ENCODE results near the gene CRKL. TPM values are rescaled to one million over a fixed set of nuclear protein-coding genes. Genes with fewer than 3 reads are reported as not detected.

Gene CRKL
- total RNA-seq, 1 donor from 2014 or later, result 59.5 TPM

DNA sequence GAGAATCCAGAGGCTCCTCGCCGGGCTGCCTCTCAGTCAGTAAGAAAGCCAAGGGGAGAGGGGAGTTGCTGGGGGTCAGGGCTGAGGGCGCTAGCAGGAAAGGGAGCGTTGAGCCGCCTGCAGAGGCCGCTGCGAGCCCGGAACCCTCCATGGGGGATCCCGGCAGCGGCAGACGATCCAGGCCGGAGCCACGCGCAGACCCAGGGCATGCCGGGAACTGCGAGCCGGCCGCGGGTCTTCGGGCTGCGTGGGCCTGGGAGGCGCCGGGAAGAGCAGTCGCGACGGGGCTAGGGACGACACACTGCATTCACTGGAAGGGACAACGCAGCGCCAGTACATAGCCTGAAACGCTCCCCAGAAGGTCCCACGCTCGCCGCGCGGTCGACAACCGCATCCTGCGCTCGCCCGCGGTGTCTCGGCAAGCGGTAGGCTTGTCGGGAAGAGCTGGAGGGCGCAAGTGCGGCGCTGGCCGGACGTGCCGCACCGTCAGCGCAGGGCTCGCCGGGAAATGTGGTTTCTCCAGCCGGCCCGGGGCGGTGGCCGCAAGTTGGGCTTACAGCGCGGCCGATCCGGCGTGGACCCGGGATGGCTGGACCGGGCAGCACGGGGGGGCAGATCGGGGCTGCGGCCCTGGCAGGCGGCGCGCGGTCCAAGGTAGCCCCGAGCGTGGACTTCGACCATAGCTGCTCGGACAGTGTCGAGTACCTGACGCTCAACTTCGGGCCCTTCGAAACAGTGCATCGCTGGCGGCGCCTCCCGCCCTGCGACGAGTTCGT, 64.8 kb downstream of the CRKL start, which contains the start of gene LZTR1:
LZTR1 (plus strand) TSS at position 511 of the 776 bp plus-strand sequence; CDS start at position 586, 75 bp downstream.
- Histone ChIP-seq H3K4me1 (ENCODE audit: insufficient read depth, low read length) (peaks cover 12% of the 10 kb centered on the region), H2AFZ (ENCODE audit: low read depth, low read length) (peak within 1 kb of the TSS; percentile 95), H3K36me3 (ENCODE audit: insufficient read depth, low read length) (peaks cover 7% of the 10 kb centered on the region), H3K4me3 (ENCODE audit: insufficient read depth, low read depth, low read length) (peak within 1 kb of the TSS; percentile 72), H3K9me3 (ENCODE audit: insufficient read depth, low read depth, low read length) (peaks cover 5% of the 10 kb centered on the region), H4K20me1 (ENCODE audit: insufficient read depth, low read length) (peaks cover 7% of the 10 kb centered on the region), H3K4me2 (ENCODE audit: low read length) (peak within 1 kb of the TSS; percentile 96), H3K27ac (ENCODE audit: low read depth, low read length) (peak within 1 kb of the TSS; percentile 94), H3K9ac (ENCODE audit: low read length) (peak within 1 kb of the TSS; percentile 92), H3K27me3 (ENCODE audit: insufficient read depth, low read length) (no peaks in the 10 kb centered on the region), H3K79me2 (ENCODE audit: insufficient read depth, low read length) (peaks cover 24% of the 10 kb centered on the region)
- Mint-ChIP-seq H3K27me3 (ENCODE audit: low read depth, unreplicated experiment) (peaks cover 8% of the 10 kb centered on the region), H3K36me3 (ENCODE audit: low read depth, unreplicated experiment) (peaks cover 10% of the 10 kb centered on the region), H3K4me3 (ENCODE audit: unreplicated experiment) (peak within 1 kb of the TSS; percentile 99), H3K9me3 (ENCODE audit: unreplicated experiment) (peaks cover 9% of the 10 kb centered on the region), H3K27ac (ENCODE audit: unreplicated experiment) (peak within 1 kb of the TSS; percentile 97), H3K4me1 (ENCODE audit: low read depth, unreplicated experiment) (peaks cover 2% of the 10 kb centered on the region)
- FAIRE-seq (no peak), DNase-seq (ENCODE audit: low read depth) (peak; percentile 77)
- TF ChIP-seq, protein P1, sequence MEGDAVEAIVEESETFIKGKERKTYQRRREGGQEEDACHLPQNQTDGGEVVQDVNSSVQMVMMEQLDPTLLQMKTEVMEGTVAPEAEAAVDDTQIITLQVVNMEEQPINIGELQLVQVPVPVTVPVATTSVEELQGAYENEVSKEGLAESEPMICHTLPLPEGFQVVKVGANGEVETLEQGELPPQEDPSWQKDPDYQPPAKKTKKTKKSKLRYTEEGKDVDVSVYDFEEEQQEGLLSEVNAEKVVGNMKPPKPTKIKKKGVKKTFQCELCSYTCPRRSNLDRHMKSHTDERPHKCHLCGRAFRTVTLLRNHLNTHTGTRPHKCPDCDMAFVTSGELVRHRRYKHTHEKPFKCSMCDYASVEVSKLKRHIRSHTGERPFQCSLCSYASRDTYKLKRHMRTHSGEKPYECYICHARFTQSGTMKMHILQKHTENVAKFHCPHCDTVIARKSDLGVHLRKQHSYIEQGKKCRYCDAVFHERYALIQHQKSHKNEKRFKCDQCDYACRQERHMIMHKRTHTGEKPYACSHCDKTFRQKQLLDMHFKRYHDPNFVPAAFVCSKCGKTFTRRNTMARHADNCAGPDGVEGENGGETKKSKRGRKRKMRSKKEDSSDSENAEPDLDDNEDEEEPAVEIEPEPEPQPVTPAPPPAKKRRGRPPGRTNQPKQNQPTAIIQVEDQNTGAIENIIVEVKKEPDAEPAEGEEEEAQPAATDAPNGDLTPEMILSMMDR (IDR thresholded peaks at IDR 0.05; ENCODE audit: insufficient read depth, low read depth, low read length), result peak; percentile 21
- no peak for TF ChIP-seq EZH2 (IDR thresholded peaks at IDR 0.05; ENCODE audit: insufficient read depth, low read length)

DNA sequence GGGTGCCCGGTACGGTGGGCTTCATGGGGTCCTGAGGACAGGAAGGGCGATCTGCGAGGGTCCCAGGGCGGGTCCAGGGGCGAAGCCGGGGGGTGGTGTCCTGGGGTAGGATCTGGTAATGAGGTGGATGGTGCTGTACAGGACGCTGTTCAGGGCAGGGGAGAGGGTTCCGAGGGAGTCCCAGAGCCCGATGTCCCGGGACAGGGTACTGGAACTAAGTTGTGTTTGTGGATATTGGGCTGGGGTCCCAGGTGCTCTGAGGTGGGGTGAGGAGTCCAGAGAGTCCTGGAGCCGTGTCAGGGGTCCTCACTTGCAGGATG, 65.3 kb downstream of the CRKL start:
- TF ChIP-seq, protein P1 (IDR thresholded peaks at IDR 0.05; ENCODE audit: insufficient read depth, low read depth, low read length), result no peak
- TF ChIP-seq EZH2 (IDR thresholded peaks at IDR 0.05; ENCODE audit: insufficient read depth, low read length), result no peak
- no peaks in the 10 kb centered on the region for H3K27me3 ChIP-seq (ENCODE audit: insufficient read depth, low read length)
- peak overlapping the region; percentile 72 for H3K4me3 ChIP-seq (ENCODE audit: insufficient read depth, low read depth, low read length)
- H3K9ac ChIP-seq (ENCODE audit: low read length), result peak overlapping the region; percentile 92
- peak overlapping the region; percentile 99 for H3K4me3 Mint-ChIP-seq (ENCODE audit: unreplicated experiment)
- peak overlapping the region; percentile 94 for H3K27ac ChIP-seq (ENCODE audit: low read depth, low read length)
- H3K79me2 ChIP-seq (ENCODE audit: insufficient read depth, low read length), result peaks cover 24% of the 10 kb centered on the region
- H3K4me2 ChIP-seq (ENCODE audit: low read length), result peak overlapping the region; percentile 96
- no peak for DNase-seq (ENCODE audit: low read depth)
- peaks cover 12% of the 10 kb centered on the region for H3K4me1 ChIP-seq (ENCODE audit: insufficient read depth, low read length)
- peaks cover 2% of the 10 kb centered on the region for H3K4me1 Mint-ChIP-seq (ENCODE audit: low read depth, unreplicated experiment)
- peaks cover 5% of the 10 kb centered on the region for H3K27me3 Mint-ChIP-seq (ENCODE audit: low read depth, unreplicated experiment)
- peaks cover 7% of the 10 kb centered on the region for H3K36me3 ChIP-seq (ENCODE audit: insufficient read depth, low read length)
- H3K27ac Mint-ChIP-seq (ENCODE audit: unreplicated experiment), result peak overlapping the region; percentile 97
- H3K9me3 ChIP-seq (ENCODE audit: insufficient read depth, low read depth, low read length), result peaks cover 5% of the 10 kb centered on the region
- peaks cover 7% of the 10 kb centered on the region for H4K20me1 ChIP-seq (ENCODE audit: insufficient read depth, low read length)
- no peak for FAIRE-seq
- peak overlapping the region; percentile 95 for H2AFZ ChIP-seq (ENCODE audit: low read depth, low read length)
- H3K36me3 Mint-ChIP-seq (ENCODE audit: low read depth, unreplicated experiment), result peaks cover 10% of the 10 kb centered on the region
- H3K9me3 Mint-ChIP-seq (ENCODE audit: unreplicated experiment), result peaks cover 9% of the 10 kb centered on the region

Measured in astrocyte (in vitro differentiated cells and primary cell).